Activated CD4-positive, alpha-beta T cell treated with anti-CD3 and anti-CD28 coated beads for 36 hours (primary cell): ENCODE data around the gene ASXL2. TPM values are rescaled to one million over a fixed set of nuclear protein-coding genes. Genes with fewer than 3 reads are reported as not detected.
"Not testable (repeated sequence)": the region's sequence is repeated elsewhere in the genome, so short reads cannot be mapped to it uniquely, and the experiment has no call there.

ENCODE experiments used
- ATAC-seq: fragments of 200-7000 bp; cut with Tn5 transposase; one replicate; pipeline ENCODE4 v1.10.0; 2021; ENCODE audit warnings: mild to moderate bottlenecking, moderate library complexity
- CTCF ChIA-PET: fragments of 350-600 bp; sonication (Branson Sonifier 250); formaldehyde crosslinking; loops from one replicate; lab custom pipeline; 2021; ENCODE audit warnings: antibody characterized with exemption; lab: Charles Lee
- POLR2A ChIA-PET: fragments of 350-600 bp; sonication (Branson Sonifier 250); formaldehyde crosslinking; loops from one replicate; lab custom pipeline; 2021; ENCODE audit warnings: antibody characterized with exemption, inconsistent platforms; lab: Charles Lee
- DNase-seq: peaks from one replicate; pipeline ENCODE4 v3.0.0-alpha.2; 2020
- H3K27ac Mint-ChIP-seq: one replicate; pipeline ENCODE4 v1.8.0; 2021; ENCODE audit warnings: mixed read lengths
- H3K27me3 Mint-ChIP-seq: one replicate; pipeline ENCODE4 v1.8.0; 2021; ENCODE audit warnings: mixed read lengths
- H3K36me3 Mint-ChIP-seq: one replicate; pipeline ENCODE4 v1.8.0; 2021; ENCODE audit warnings: low read depth, mixed read lengths
- H3K4me1 Mint-ChIP-seq: one replicate; pipeline ENCODE4 v1.8.0; 2021; ENCODE audit warnings: mixed read lengths
- H3K4me3 Mint-ChIP-seq: one replicate; pipeline ENCODE4 v1.8.0; 2021; ENCODE audit warnings: mild to moderate bottlenecking, moderate library complexity, mixed read lengths
- H3K9me3 Mint-ChIP-seq: one replicate; pipeline ENCODE4 v1.8.0; 2021; ENCODE audit warnings: low read depth, mixed read lengths
- intact Hi-C, 2 experiments: fragments of 100-400 bp; cut with DNase I in 1 of 2; cut with micrococcal nuclease in 1 of 2; formaldehyde crosslinking; loops; one replicate each; pipeline versions ENCODE4 v1.14.2 to v1.15.1; 2022 to 2024; cut with DNase I, micrococcal nuclease
- total RNA-seq, 2 experiments: library from RNA; stranded (reverse); gene quantifications; one replicate each; pipeline ENCODE4 v1.2.3, GENCODE V29; 2021

Gene ASXL2
- total RNA-seq, 2 experiments from 2014 or later: 36.8 to 46.4 TPM

GRCh38 chr2:25912851-25913695, 34.8 kb upstream of the ASXL2 start:
- DNase-seq (no peak), ATAC-seq (no peak)
- no peak overlapping the region for H3K27ac Mint-ChIP-seq
- ChIA-PET POLR2A (no interaction called here), CTCF (interaction anchor here (0.7 kb wide), 1 partner anchor 60 kb away, joined by 3 read pairs; no protein-coding TSS in a partner anchor)
- intact Hi-C loops: loop anchor here in 1 of 2 experiments (10.0 kb wide), 1 partner anchor 58 kb away; no protein-coding TSS in a partner anchor
- no peak overlapping the region for H3K4me3 Mint-ChIP-seq
- no peaks in the 10 kb centered on the region for H3K36me3 Mint-ChIP-seq
- H3K9me3 Mint-ChIP-seq: no peaks in the 10 kb centered on the region
- H3K4me1 Mint-ChIP-seq: peaks cover 21% of the 10 kb centered on the region
- peaks cover 2% of the 10 kb centered on the region for H3K27me3 Mint-ChIP-seq

DNA sequence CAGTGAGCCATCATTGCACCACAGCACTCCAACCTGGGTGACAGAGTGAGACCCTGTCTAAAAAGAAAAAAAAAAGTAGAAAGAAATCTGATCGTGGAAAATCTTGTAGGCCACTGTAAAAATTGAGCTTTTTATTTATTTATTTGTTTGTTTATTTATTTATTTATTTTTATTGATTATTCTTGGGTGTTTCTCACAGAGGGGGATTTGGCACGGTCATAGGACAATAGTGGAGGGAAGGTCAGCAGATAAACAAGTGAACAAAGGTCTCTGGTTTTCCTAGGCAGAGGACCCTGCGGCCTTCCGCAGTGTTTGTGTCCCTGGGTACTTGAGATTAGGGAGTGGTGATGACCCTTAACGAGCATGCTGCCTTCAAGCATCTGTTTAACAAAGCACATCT, 31.3 kb upstream of the ASXL2 start:
- H3K36me3 Mint-ChIP-seq, ATAC-seq, H3K4me3 Mint-ChIP-seq, POLR2A ChIA-PET, DNase-seq, H3K27me3 Mint-ChIP-seq, H3K27ac Mint-ChIP-seq, H3K9me3 Mint-ChIP-seq, intact Hi-C loops: not testable (repeated sequence)
- peaks cover 10% of the 10 kb centered on the region for H3K4me1 Mint-ChIP-seq
- CTCF ChIA-PET: interaction anchor here (0.6 kb wide), 1 partner anchor 137 kb away, joined by 3 read pairs; no protein-coding TSS in a partner anchor

GRCh38 chr2:25905126-25905525, 26.8 kb upstream of the ASXL2 start:
- Mint-ChIP-seq H3K36me3 (no peaks in the 10 kb centered on the region), H3K27me3 (no peaks in the 10 kb centered on the region), H3K4me3 (no peak overlapping the region), H3K9me3 (no peaks in the 10 kb centered on the region), H3K27ac (no peak overlapping the region), H3K4me1 (no peaks in the 10 kb centered on the region)
- ATAC-seq (no peak), DNase-seq (no peak)
- POLR2A ChIA-PET: no interaction called here
- intact Hi-C loops: no loop called here
- CTCF ChIA-PET: no interaction called here

DNA sequence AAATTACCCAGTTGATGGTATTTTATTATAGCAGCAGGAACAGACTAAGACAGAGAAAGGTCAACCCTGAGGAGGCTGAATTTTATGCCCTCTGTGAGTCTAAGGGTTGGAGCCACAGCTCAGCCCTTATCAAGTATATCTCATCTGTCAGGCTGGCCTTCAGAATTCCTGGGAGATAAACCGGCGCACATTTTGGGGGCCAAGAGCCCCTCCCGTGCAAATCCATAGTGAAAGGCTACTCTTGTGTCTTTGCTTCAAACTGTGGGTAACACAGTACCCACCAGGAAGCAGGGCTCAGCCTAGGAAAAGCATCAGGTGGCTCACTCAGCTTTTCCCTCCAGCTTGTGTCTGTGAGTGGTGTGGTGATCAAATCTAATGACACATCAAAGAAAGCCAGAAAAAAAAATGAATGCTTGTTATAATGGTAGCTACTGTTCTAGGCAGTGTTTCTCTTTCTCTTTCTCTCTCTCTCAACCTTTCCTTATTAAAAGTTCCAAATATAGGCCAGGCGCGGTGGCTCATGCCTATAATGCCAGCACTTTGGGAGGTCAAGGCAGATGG, 25.0 kb upstream of the ASXL2 start:
- DNase-seq: no peak
- ChIA-PET CTCF (no interaction called here), POLR2A (no interaction called here)
- peak; percentile 23 for ATAC-seq
- no peak overlapping the region for H3K27ac Mint-ChIP-seq
- no peak overlapping the region for H3K4me3 Mint-ChIP-seq
- H3K4me1 Mint-ChIP-seq: no peaks in the 10 kb centered on the region
- H3K36me3 Mint-ChIP-seq: no peaks in the 10 kb centered on the region
- no peaks in the 10 kb centered on the region for H3K27me3 Mint-ChIP-seq
- no peaks in the 10 kb centered on the region for H3K9me3 Mint-ChIP-seq
- intact Hi-C loops: no loop called here

DNA sequence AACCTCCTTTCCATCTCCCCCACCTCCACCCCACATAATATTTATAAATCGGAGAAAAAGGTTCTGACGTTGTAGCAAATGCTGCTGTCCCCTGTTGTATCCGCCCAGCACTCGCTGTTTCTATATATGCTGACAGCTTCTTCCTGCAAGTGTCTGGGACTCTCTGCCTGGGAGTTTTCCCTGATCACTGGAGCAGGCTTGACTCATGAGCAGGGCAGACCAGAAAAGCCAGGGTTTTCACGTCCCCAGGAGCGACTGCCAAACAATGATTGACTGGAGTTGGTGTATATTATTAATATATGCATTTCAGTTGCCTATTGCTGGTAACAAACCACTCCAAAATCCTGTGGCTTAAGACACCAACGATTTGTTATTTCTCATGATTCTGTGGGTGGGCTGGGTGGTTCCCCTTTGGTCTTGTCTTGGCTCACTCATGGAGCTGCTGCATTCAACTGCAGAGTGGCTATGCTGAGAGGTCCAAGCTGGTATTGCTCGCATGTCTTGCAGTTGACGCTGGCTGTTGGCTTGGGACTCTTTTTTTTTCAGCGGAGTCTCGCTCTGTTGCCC, 21.2 kb upstream of the ASXL2 start:
- ChIA-PET POLR2A (interaction anchor here (0.6 kb wide), 1 partner anchor 39 kb away, joined by 3 read pairs; no protein-coding TSS in a partner anchor), CTCF (interaction anchor here (0.7 kb wide), 1 partner anchor 265 kb away, joined by 3 read pairs; no protein-coding TSS in a partner anchor)
- Mint-ChIP-seq H3K9me3 (no peaks in the 10 kb centered on the region), H3K4me1 (no peaks in the 10 kb centered on the region), H3K36me3 (no peaks in the 10 kb centered on the region), H3K27me3 (no peaks in the 10 kb centered on the region), H3K27ac (no peak overlapping the region), H3K4me3 (no peak overlapping the region)
- intact Hi-C loops: no loop called here
- ATAC-seq (no peak), DNase-seq (no peak)

DNA sequence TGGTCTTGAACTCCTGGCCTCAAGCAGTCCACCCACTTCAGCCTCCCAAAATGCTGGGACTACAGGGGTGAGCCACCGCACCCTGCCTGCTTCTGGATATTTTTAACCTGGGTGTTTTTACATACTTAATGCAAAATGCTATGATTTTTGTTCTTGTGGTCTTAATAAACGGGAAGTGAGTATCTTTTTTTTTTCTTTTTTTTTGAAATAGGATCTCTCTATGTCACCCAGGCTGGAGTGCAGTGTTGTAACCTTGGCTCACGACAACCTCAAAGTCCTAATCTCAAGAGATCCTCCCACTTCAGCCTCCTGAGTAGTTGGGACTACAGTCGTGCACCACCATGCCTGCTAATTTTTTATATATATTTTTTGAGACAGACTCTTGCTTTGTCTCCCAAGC, 19.2 kb upstream of the ASXL2 start:
- DNase-seq (no peak), ATAC-seq (no peak)
- Mint-ChIP-seq H3K4me1 (no peaks in the 10 kb centered on the region), H3K4me3 (no peak overlapping the region), H3K9me3 (no peaks in the 10 kb centered on the region), H3K27ac (no peak overlapping the region), H3K36me3 (no peaks in the 10 kb centered on the region), H3K27me3 (no peaks in the 10 kb centered on the region)
- intact Hi-C loops: no loop called here
- ChIA-PET POLR2A (no interaction called here), CTCF (no interaction called here)

DNA sequence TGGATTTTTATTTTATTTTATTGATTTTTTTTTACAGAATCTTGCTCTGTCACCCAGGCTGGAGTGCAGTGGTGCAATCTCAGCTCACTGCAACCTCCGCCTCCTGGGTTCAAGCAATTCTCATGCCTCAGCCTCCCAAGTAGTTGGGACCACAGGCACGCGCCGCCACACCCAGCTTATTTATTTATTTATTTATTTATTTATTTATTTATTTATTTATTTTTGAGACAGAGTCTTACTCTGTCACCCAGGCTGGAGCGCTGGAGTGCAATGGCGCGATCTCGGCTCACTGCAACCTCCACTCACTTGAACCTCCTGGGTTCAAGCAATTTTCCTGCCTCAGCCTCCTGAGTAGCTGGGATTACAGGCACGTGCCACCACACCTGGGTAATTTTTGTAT, 18.0 kb upstream of the ASXL2 start:
- H3K27ac Mint-ChIP-seq, H3K4me1 Mint-ChIP-seq, DNase-seq, CTCF ChIA-PET, H3K9me3 Mint-ChIP-seq, intact Hi-C loops, H3K27me3 Mint-ChIP-seq, H3K4me3 Mint-ChIP-seq, POLR2A ChIA-PET, H3K36me3 Mint-ChIP-seq, ATAC-seq: not testable (repeated sequence)

- Mint-ChIP-seq H3K36me3 (no peaks in the 10 kb centered on the region), H3K9me3 (no peaks in the 10 kb centered on the region), H3K27ac (no peak overlapping the region), H3K27me3 (no peaks in the 10 kb centered on the region), H3K4me1 (no peaks in the 10 kb centered on the region), H3K4me3 (no peak overlapping the region)
- intact Hi-C loops: no loop called here
- ATAC-seq (no peak), DNase-seq (no peak)
- ChIA-PET CTCF (no interaction called here), POLR2A (no interaction called here)
These were observed 17.3 kb upstream of the ASXL2 start for GRCh38 chr2:25895610-25896009.

DNA sequence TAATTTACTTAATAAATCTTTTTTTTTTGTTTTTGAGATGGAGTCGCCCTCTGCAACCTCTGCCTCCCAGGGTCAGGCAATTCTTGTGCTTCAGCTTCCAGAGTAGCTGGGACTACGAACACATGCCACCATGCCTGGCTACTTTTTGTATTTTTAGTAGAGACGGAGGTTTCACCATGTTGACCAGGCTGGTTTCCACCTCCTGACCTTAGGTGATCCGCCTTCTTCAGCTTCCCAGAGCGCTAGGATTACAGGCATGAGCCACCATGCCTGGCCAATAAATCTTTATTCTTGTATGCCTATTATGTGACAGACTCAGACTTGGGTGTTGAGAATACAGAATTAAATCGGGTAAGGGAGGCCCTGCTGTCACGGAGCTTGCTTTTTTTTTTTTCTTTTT, 16.7 kb upstream of the ASXL2 start:
- ATAC-seq: no peak
- no peaks in the 10 kb centered on the region for H3K36me3 Mint-ChIP-seq
- ChIA-PET POLR2A (no interaction called here), CTCF (interaction anchor here (1.1 kb wide), 1 partner anchor 43 kb away, joined by 5 read pairs; no protein-coding TSS in a partner anchor)
- H3K4me3 Mint-ChIP-seq: no peak overlapping the region
- intact Hi-C loops: no loop called here
- H3K27ac Mint-ChIP-seq: no peak overlapping the region
- no peaks in the 10 kb centered on the region for H3K27me3 Mint-ChIP-seq
- H3K4me1 Mint-ChIP-seq: no peaks in the 10 kb centered on the region
- H3K9me3 Mint-ChIP-seq: no peaks in the 10 kb centered on the region
- DNase-seq: no peak

- DNase-seq (no peak), ATAC-seq (no peak)
- Mint-ChIP-seq H3K4me3 (no peak overlapping the region), H3K27ac (no peak overlapping the region), H3K4me1 (no peaks in the 10 kb centered on the region), H3K36me3 (no peaks in the 10 kb centered on the region), H3K9me3 (no peaks in the 10 kb centered on the region), H3K27me3 (no peaks in the 10 kb centered on the region)
- CTCF ChIA-PET: interaction anchor here (0.5 to 1.1 kb wide), 2 partner anchors 42 to 99 kb away, joined by 3 to 5 read pairs; no protein-coding TSS in a partner anchor
- intact Hi-C loops: no loop called here
- POLR2A ChIA-PET: no interaction called here
These were observed 16.0 kb upstream of the ASXL2 start for GRCh38 chr2:25894135-25894830.

DNA sequence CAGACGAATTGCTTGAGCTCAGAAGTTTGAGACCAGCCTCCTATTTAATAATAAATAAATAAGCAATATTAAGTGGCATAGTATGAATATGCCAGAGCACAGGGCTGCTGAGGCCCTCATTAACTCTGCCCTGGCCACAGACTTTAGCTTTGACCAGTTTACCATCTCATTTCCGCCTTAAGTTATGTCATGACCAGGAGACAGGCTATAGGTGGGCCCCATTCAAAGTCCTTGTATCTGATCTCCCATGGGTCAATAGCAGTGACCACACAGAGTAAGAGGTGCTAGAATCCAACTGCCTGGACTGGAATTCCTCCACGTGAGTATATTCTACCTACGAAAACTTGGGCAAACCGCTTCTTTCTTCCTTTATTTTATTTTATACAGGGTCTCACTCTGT, 13.4 kb upstream of the ASXL2 start:
- no peak overlapping the region for H3K27ac Mint-ChIP-seq
- intact Hi-C loops: no loop called here
- ChIA-PET POLR2A (no interaction called here), CTCF (interaction anchor here (1.1 kb wide), 1 partner anchor 59 kb away, joined by 3 read pairs; no protein-coding TSS in a partner anchor)
- no peaks in the 10 kb centered on the region for H3K27me3 Mint-ChIP-seq
- no peaks in the 10 kb centered on the region for H3K36me3 Mint-ChIP-seq
- DNase-seq: no peak
- H3K4me1 Mint-ChIP-seq: no peaks in the 10 kb centered on the region
- no peak overlapping the region for H3K4me3 Mint-ChIP-seq
- H3K9me3 Mint-ChIP-seq: no peaks in the 10 kb centered on the region
- ATAC-seq: no peak
